Measurements from ENCODE around the gene DLG2. TPM values are rescaled to one million over a fixed set of nuclear protein-coding genes. Genes with fewer than 3 reads are reported as not detected.

Gene DLG2
- total and polyA plus RNA-seq, 2 of the 4 experiments (the other 2 are of a cell fraction), result 0.31 to 0.36 TPM

GRCh38 chr11:83766932-83767331 is 1860.2 kb downstream of the DLG2 start:
- Histone ChIP-seq H2AK5ac (ENCODE audit: low read depth, low read length) (no peak overlapping the region), H3K27ac (ENCODE audit: insufficient read depth, low read length) (no peak overlapping the region), H3K9ac (ENCODE audit: low read depth, low read length) (no peak overlapping the region), H3K4me3 (ENCODE audit: insufficient read depth, low read depth, low read length) (no peak overlapping the region), H3K27me3 (ENCODE audit: control insufficient read depth, insufficient read depth, low read length) (no peaks in the 10 kb centered on the region), H2AK9ac (replicated peaks; ENCODE audit: low read depth, low read length, poor library complexity) (no peak overlapping the region), H3K79me1 (ENCODE audit: low read depth in 1 of 2, low read length in 2 of 2) (no peaks in the 10 kb centered on the region), H4K20me1 (ENCODE audit: insufficient read depth, low read length) (no peaks in the 10 kb centered on the region), H2BK5ac (ENCODE audit: low read depth, low read length, poor library complexity, severe bottlenecking) (no peak overlapping the region), H4K8ac (ENCODE audit: low read depth in 2 of 2, low read length in 2 of 2) (no peak overlapping the region), H3K14ac (replicated peaks; ENCODE audit: low read depth, low read length) (no peak overlapping the region), H4K5ac (ENCODE audit: low read depth, low read length) (no peak overlapping the region), H3K18ac (ENCODE audit: low read depth, low read length) (no peak overlapping the region), H3K9me1 (ENCODE audit: insufficient read depth, low read length) (no peaks in the 10 kb centered on the region), H3K56ac (ENCODE audit: extremely low read depth, insufficient read depth, low read length) (no peak overlapping the region), H3K4ac (ENCODE audit: low read depth, low read length) (no peak overlapping the region), H2BK15ac (ENCODE audit: low read depth, low read length) (no peak overlapping the region), H2AFZ (replicated peaks; ENCODE audit: low read length, poor library complexity) (no peak overlapping the region), H3K4me1 (ENCODE audit: control insufficient read depth, insufficient read depth, low read length) (no peaks in the 10 kb centered on the region), H2BK20ac (ENCODE audit: low read depth, low read length) (no peak overlapping the region), H3K23ac (ENCODE audit: low read depth, low read length) (no peak overlapping the region), H3K36me3 (ENCODE audit: control insufficient read depth, insufficient read depth, low read length) (no peaks in the 10 kb centered on the region), H2BK120ac (ENCODE audit: low read depth, low read length) (no peak overlapping the region), H3K9me3 (ENCODE audit: control insufficient read depth, insufficient read depth, low read length) (no peaks in the 10 kb centered on the region), H4K91ac (ENCODE audit: insufficient read depth, low read depth, low read length) (no peak overlapping the region), H3K4me2 (ENCODE audit: low read depth, low read length) (no peak overlapping the region)
- ATAC-seq (ENCODE audit: low read depth), result no peak
- ChIA-PET POLR2A (ENCODE audit: unreplicated experiment) (no interaction called here), CTCF (no interaction called here)
- 69% methylated on average over 2 of the region's 4 CpGs; no CpG with 5 or more reads in 1 of the 2 experiments for WGBS, 2 experiments (ENCODE audit: extremely low coverage in 2 of 2, insufficient read length in 1 of 2)
- intact Hi-C loops (cut with micrococcal nuclease), result no loop called here
- DNase-seq, result no peak
- in situ Hi-C loops (cut with MboI; ENCODE audit: low sequenced_read_pairs), result no loop called here
- no TSS peak for BruUV-seq (replicated peaks)
- peak; percentile 14; the same call in 1 of the 2 replicates for TF ChIP-seq CEBPB (IDR thresholded peaks at IDR 0.05; ENCODE audit: low read depth, low read length)
- no peak for TF ChIP-seq CHD1 (IDR thresholded peaks at IDR 0.05; ENCODE audit: low read depth, low read length)
- no peak for TF ChIP-seq MXI1 (IDR thresholded peaks at IDR 0.05; ENCODE audit: borderline replicate concordance, low read depth, low read length)
- no peak for TF ChIP-seq NFE2L2 (IDR thresholded peaks at IDR 0.05; ENCODE audit: low read depth, low read length)
- no peak for TF ChIP-seq BHLHE40 (IDR thresholded peaks at IDR 0.05; ENCODE audit: low read depth, low read length)
- no peak for TF ChIP-seq RCOR1 (IDR thresholded peaks at IDR 0.05; ENCODE audit: insufficient replicate concordance, low read length)
- no peak for TF ChIP-seq MAZ (IDR thresholded peaks at IDR 0.05; ENCODE audit: borderline replicate concordance, low read depth, low read length)
- TF ChIP-seq SMC3 (IDR thresholded peaks at IDR 0.05; ENCODE audit: low read depth, low read length), result no peak
- no peak for TF ChIP-seq MAFK (IDR thresholded peaks at IDR 0.05; ENCODE audit: low read depth, low read length)
- dilution Hi-C loops (cut with HindIII; ENCODE audit: low sequenced_read_pairs, unreplicated experiment), result no loop called here

Measured in IMR-90 (cell line).